Natural killer cell treated with Interleukin-12 subunit alpha and Interleukin-12 subunit beta and Interleukin-15 and Interleukin-18, amount 100 ng/mL, for 72 hours (primary cell): Measurements from ENCODE around the gene SMIM17. TPM values are rescaled to one million over a fixed set of nuclear protein-coding genes. Genes with fewer than 3 reads are reported as not detected.

Source experiments
- ATAC-seq, 2 donors: fragments of 150-1000 bp; cut with Tn5 transposase in 1 of 2; sonication (Bioruptor Pico), chemical (Tn5 transposase) in 1 of 2; 2 replicates each; pipeline ENCODE4 v1.10.0; 2021
- DNase-seq: peaks from one replicate; pipeline ENCODE4 v3.0.0; 2022; ENCODE audit warnings: low spot score
- H3K27ac Mint-ChIP-seq, 2 donors: 1 replicate in 1 of 2; 2 replicates in 1 of 2; pipeline ENCODE4 v1.8.0; 2022; ENCODE audit warnings: mixed read lengths in 2 of 2, mild to moderate bottlenecking in 1 of 2, moderate library complexity in 1 of 2
- H3K27me3 Mint-ChIP-seq, 2 donors: 1 replicate in 1 of 2; 2 replicates in 1 of 2; pipeline ENCODE4 v1.8.0; 2022; ENCODE audit warnings: mixed read lengths in 2 of 2
- H3K36me3 Mint-ChIP-seq: one replicate; pipeline ENCODE4 v1.8.0; 2022; ENCODE audit warnings: mixed read lengths
- H3K4me1 Mint-ChIP-seq, 2 donors: 1 replicate in 1 of 2; 2 replicates in 1 of 2; pipeline ENCODE4 v1.8.0; 2022; ENCODE audit warnings: low read depth in 2 of 2, mixed read lengths in 2 of 2, mild to moderate bottlenecking in 1 of 2
- H3K4me3 Mint-ChIP-seq: one replicate; pipeline ENCODE4 v1.8.0; 2022; ENCODE audit warnings: mixed read lengths
- H3K9me3 Mint-ChIP-seq: 2 replicates; pipeline ENCODE4 v1.8.0; 2022; ENCODE audit warnings: mixed read lengths
- total RNA-seq, 2 donors: library from RNA; stranded (reverse); gene quantifications; one replicate each; pipeline ENCODE4 v1.2.3, GENCODE V29; 2022

SMIM17 gene
- total RNA-seq, 2 donors from 2014 or later, result not detected

DNA sequence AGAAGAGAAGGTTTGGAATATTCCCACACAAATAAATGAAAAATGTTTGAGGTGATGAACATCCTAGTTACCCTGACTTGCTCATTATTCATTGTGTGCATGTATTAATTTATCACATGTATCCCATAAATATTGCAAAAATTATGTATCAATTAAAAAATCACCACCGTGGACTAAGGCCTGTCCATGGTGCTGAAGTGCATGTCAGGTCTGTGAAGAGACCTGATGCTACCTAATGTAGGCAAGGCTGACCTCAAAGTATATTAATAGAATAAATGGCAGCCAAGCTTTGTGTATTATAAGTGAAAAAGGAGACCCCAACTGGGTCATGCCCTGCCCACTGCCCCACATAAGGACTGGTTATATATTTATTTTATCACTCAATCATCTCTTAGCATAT lies 63.0 kb downstream of the SMIM17 start:
- Mint-ChIP-seq H3K4me1 (no peaks in the 10 kb centered on the region), H3K4me3 (no peak overlapping the region), H3K27ac (no peak overlapping the region), H3K36me3 (peaks cover 22% of the 10 kb centered on the region), H3K9me3 (peaks cover 35% of the 10 kb centered on the region), H3K27me3 (no peaks in the 10 kb centered on the region)
- DNase-seq, result no peak
- no peak for ATAC-seq

Other genes starting within 250 kb of the SMIM17 start
- gene ZNF582, start 249.6 kb upstream of the SMIM17 start, total RNA-seq, result 1 to 10 TPM in 1 of 2 donors, under 1 TPM in 1; 0.95 to 3.4 TPM
- 1 to 10 TPM; 3.1 to 3.2 TPM for gene ZNF583, start 238.8 kb upstream of the SMIM17 start, total RNA-seq
- gene ZNF667, start 165.8 kb upstream of the SMIM17 start, total RNA-seq, result under 1 TPM; 0.17 to 0.40 TPM
- gene ZNF471, start 135.3 kb upstream of the SMIM17 start, total RNA-seq, result 1 to 10 TPM in 1 of 2 donors, under 1 TPM in 1; 0.20 to 1.1 TPM
- 1 to 10 TPM in 1 of 2 donors, under 1 TPM in 1; 0.64 to 3.5 TPM for gene ZFP28, start 104.2 kb upstream of the SMIM17 start, total RNA-seq
- gene ZNF470, start 75.7 kb upstream of the SMIM17 start, total RNA-seq, result 1 to 10 TPM; 2.3 to 6.7 TPM
- gene ZNF71, start 47.9 kb upstream of the SMIM17 start, total RNA-seq, result 1 to 10 TPM; 4.8 to 8.5 TPM
- gene ZNF835, start 28.6 kb downstream of the SMIM17 start, total RNA-seq, result under 1 TPM; 0.25 to 0.74 TPM
- not detected for gene PEG3, start 197.6 kb downstream of the SMIM17 start, total RNA-seq
- gene ZIM2, start 197.6 kb downstream of the SMIM17 start, total RNA-seq, result not detected